COLO829 (cell line): Measurements from ENCODE around the gene RASA3.

Experiments used
- DNase-seq: peaks from one replicate; pipeline ENCODE4 v3.0.0; 2012; ENCODE audit warnings: low spot score

Gene RASA3

DNA sequence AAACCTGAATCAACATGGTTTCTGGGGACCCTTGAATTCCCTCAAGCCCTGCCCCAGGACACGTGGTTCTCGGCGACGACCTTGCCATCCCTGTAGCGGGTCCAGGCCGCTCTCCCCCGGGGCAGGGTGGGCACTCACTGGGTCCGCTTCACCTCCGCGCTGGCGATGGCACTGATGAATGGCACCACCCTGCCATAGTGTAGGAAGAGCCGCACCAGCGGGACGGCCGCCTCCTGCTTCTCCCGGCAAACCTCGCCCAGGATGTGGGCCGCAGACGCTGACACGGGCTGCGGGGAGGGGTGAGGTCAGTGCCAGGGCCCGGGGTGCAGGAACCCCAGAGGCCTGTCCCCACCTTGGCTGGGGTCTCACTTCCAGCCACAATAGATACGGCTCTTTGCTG, 114.5 kb downstream of the RASA3 start:
- no peak for DNase-seq

DNA sequence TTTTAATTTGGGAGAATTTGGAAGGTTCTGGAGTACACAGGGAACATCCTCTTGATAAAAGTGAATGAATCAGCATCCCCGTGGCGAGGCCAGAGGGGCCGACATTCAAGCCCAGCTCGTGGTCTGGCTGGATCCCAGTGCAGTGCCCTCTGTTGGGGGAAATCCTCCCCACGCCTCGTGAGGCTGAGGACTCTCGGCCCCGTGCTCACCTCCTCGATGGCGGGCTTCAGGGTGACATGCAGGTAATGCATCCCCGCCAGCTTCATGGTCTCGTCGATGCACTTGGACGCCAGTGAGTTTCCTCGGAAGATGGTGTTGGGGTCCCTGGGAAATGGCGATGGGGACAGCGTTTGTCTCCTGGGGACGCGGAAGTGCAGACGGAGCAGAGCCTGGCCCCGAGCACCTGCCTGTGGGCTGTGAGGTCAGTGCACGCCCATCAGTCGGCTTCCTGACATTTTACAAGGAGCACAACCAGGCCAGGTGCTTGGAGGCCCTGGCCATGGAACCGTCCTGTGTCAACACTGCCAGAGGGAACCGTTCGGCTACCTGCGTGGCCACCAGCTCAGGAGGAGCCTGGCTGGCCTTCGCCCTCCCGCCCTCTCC, 115.3 kb downstream of the RASA3 start:
- DNase-seq, result no peak

DNA sequence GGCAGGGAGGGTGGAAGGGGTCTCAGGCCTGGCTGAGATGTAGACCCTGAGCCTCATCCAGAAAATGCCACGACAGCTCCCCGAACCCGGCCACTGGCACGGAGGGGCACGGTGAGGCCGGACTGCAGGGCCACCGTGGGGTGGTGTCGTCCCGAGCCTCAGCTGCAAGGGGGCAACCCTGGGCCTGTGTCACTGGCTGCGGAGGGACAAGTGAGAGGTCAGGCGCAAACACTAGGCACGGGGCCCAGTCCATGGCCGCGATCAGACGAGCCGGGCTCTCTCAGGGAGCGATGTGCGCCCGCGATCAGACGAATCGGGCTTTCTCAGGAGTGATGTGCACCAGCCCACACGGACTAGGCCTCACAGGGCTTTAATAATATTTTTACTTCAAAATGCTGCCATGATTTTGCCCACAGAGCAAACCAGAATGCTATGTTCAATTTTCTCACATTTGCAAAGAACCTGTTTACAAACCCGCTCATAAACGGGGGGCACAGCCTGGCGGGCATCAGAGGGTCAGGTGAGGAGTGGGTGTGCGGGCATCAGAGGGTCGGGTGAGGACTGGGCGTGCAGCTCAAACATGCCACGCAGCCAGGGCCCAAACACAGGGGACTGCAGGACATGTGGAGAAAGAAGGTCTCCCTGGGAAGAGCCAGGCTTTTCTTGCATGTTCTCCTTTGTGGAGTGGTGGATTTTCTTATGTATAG, 115.9 kb downstream of the RASA3 start:
- no peak for DNase-seq

DNA sequence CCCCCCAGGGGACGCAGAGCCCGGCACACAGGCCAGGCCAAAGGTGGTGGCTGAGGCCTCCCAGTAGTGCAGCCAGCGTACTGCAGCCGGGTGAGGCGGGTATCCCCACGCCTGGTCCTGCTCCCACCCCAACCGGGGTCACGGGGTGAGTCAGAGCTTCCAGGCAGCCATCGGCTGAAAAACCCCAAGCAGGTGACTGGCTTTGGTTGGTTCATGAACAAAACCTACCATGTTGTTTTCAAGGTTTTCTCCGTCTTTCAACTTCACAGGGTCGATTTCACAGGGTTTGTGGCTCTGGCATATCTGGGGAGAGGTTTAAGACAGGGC, 116.5 kb downstream of the RASA3 start:
- no peak for DNase-seq

DNA sequence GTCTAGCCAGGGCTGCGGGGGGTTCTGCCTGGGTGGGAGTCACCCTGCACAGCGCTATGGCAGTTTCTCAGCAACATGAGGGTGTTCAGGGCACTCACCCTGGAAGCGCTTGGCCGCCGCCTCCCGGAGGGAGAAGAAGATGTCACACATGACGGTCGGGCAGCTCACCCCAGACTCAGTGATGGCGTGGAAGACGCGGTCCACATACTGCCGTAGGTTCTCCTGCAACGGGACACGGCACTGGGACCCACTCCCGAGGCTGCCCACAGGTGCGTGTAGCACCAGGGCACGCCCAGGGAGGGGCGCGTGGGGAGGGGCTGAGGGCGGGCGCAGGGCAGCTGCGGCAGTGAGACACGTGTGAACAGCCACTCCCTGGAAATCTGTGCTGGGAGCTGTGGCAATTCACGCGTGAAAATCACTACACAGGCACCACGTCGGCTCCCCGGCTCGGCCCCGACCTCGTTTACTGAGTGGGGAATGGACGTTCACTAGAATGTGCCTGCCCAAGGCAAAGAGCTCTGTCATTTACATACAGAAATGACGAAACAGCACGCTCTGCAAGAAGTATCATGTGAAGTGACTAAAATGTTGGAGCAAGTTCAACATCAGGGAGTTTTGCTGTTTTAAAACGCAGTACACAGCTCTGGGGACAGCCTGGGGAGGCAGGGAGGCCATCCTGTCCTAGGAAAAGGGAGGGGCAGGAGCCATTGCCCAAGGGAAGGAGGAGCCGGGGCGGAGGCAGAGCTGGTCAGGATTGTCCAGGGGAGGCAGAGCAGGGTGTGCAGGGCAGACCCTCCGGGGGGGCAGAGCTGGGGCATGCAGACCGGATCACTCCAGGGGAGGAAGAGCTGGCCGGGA, 117.1 kb downstream of the RASA3 start:
- no peak for DNase-seq

DNA sequence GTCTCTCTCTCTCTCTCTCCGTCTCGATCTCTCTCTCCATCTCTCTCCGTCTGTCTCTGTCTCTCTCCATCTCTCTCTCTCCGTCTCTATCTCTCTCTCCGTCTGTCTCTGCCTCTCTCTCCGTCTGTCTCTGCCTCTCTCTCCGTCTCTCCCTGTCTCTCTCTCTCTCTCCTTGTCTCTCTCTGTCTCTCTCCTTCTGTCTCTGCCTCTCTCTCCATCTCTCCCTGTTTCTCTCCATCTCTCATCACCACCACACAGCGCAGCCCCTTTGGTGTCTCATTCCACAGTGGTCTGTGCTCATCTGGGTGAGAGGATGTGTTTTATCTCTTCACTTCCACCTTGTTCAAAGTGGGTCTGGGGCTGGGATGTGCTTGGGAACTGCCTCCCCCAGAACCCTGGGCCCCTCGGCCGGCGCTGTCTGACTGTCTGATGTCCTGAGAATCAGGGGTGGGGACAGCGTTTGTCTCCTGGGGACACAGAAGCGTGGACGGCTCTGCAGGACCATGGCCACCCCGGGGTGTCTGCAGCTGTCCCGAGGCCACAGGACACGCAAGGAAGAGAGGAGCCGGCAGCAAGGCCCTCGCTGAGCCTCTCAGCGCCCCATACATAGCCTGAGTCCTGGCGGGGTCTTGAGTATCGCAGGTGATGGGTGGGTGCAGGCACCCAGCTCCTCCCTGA, 118.3 kb downstream of the RASA3 start:
- DNase-seq, result no peak

DNA sequence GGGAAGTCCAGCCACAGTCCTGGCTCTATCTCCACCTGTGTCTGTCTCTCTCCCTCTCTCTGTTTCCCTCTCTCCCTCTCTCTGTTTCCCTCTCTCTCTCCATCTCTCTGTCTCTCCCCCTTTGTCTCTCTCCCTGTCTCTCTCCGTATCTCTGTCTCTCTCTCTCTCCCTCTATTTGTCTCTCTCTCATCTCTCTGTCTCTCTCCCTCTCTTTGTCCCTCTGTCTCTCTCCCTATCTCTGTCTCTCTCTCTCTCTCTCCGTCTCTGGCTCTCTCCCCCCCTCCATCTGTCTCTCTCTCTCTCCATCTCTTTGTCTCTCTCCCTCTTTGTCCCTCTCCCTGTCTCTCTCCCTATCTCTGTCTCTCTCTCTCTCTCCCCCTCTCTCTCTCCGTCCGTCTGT, 119.1 kb downstream of the RASA3 start:
- no peak for DNase-seq

DNA sequence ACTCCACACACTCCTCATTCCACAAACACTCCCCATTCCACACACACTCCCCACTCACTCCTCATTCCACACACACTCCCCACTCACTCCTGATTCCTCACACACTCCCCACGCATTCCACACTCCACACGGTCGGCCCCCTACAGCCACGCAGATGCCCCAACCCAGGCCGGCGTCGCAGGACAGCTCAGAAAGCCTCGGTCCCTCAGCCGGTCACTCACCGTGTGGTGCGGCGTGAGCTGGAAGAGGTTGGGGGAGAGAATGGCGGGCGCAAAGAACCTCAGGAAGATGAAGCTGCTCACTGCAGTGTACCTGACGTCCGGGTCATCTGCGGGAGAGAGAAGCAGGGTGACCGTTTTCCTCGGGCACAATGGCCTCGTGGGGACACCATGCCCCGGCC, 119.5 kb downstream of the RASA3 start:
- DNase-seq, result no peak

DNA sequence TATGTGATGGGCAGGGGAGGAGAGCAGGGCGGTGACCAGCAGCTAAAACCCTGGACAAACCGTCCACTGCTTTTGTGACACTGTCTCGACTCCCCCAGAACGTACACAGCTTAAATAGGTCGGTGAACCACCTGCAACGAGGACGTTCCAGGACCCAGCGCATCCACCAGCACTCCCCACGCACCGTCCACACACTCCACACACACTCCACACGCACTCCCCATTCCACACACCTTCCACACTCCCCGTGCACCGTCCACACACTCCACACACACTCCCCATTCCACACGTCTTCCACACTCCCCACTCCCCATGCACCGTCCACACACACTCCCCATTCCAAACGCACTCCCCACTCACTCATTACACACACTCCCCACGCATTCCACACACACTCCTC, 120.3 kb downstream of the RASA3 start:
- no peak for DNase-seq

DNA sequence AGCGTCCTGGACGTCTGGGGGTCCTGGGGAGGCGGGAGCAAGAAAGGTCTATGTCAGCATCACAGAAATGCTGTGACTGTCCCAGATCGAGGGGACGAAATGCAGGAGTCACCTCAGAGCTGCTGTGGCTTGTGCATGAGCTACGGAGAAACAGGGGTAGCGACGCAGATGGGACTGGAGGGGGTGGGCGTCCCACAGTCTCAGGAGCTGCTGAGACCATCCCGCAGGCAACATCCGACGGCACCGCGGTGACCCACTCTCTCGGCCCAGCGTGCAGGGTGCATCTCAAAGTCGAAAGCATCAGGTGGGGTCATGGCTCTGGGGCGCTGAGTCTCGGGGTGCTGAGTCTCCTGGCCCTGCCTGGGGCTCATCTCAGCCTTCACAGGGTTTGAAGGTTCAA, 121.2 kb downstream of the RASA3 start:
- no peak for DNase-seq

DNA sequence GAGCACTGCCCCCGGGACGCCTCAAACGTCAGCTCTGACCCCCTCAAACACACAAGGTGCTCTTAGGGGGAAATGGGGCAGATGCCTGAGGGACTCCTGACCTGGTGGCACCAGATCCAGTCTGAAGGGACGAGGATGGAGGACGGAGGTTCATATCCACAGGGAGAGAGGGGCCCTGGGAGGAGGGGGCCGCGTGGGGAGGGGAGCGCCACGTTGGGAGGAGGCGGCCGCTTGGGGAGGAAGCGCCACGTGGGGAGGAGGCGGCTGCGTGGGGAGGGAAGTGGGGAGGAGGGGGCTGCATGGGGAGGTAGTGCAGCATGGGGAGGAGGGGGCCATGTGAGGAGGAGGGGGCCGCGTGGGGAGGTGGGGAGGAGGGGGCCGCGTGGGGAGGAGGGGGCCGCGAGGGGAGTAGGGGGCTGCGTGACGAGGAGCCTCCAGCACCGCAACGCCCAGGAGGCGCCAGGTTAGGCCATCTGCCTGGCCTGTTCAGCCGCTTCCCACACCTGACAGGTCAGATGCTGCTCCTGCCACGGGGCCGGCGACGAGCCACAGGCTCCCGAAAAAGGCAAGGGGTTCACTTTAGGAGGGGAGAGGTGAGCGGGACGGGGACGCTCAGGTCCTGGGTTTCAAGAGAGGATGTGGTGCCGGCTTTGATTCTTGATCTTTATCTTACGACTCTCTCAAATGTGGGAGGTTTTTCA, 121.9 kb downstream of the RASA3 start:
- no peak for DNase-seq

DNA sequence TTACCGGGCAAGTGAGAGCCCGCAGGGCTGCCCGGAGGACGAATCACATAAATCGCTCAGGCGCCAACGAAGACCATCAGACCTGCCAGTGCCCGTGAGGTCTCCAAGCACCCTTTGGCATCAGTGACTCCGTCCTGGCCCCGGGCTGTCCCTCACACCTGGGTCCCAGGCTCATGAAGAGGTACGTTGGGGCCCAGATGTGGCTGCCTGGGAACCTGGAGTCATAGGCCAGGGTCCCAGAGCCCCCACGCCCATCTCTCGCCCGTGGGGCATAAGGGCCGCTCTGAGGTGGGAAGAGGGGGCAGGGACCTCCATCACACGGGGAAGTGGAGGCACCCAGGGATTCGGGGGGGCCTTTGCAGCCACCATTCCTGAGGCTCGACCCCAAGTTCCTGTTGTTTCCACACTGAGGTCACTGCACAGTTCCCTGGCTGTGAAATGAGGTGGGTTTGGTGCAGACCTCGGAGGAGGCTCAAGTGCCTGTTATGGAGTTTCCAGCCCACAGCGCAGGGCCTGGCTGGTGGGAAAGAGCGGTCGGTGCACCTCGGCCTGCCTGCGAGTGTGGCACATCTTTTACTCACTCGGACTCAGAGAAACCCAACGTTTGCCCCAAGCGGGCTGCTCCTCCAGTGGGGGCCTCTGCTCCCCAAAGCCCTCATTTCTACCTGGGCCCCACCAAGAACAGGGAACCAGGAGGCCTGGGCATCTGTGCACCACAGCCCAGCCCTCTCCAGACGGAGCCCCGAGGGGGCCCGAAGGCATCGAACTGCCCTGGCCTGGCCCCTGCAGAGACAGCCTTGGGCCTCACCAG, 122.6 kb downstream of the RASA3 start:
- DNase-seq, result no peak

DNA sequence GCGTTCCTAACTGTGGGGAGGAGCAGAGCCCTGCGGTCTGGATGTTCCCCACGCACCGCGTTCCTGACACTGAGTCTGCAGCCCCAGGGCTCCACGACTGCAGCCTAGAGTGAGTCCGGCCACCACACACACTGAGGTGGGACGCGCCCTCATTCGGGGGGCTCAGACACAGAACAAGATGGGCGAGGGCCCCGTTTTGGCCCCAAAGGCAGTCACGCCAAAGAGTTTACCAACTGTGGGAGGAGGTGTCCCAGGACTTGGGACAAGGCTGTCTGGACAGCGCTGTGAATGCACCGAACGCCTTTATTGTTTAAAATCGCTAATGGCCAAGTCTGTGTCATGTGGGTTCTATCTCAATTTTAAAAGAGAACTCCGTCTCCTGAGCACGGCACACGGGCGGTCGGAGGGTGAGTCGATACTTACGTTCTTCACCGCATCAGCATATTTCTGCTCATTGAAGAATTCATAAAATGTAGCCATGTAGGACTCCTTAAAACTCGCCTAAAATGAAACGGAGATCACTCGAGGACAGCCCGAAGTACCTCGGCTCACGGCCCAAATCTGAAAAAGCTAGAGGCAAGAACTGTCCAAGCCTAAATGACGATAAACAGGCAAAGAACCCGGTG, 123.3 kb downstream of the RASA3 start:
- no peak for DNase-seq

DNA sequence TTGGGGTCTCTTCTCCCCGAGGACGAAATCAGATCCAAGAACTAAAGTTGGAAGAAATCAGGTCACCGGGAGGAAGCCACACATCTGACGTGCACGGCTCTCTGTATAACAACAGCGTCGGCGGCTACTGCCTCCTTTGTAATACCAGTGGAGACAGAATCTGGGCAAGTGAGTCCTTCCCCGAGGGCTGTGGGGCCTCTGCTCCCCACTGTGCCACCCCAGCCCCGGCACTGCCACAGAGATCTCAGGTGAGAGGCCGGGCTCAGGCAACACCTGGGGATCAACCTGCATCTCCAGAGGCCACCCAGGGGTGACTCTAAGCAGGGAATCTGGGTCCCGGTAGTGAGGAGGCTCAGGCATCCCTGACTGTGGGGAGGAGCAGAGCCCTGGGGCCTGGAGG, 124.9 kb downstream of the RASA3 start:
- DNase-seq, result no peak

DNA sequence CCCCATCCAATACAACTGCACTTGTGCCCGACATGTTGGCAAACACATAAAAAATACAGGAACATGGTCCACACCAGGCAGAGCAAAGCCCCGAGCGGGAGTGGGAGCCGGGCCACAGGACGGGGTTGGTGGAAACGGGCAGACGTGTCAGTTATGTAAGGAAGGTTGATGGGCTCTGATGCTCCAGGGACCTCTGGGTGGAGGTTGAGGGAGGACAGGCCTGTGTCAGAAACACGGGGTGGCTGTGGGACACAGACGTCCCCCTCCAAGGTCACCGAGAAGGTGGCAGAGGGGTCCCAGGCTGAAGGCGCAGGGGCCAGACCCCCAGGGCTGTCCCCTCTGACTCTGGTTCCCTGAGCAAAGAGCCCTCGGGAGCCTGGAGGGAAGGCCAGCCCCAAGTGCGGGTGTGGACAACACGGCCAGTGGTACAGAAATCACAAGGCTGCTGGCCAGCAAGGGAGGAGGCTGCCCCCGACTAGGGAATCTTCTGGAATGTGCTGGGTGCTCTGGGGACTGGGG, 127.2 kb downstream of the RASA3 start:
- no peak for DNase-seq

DNA sequence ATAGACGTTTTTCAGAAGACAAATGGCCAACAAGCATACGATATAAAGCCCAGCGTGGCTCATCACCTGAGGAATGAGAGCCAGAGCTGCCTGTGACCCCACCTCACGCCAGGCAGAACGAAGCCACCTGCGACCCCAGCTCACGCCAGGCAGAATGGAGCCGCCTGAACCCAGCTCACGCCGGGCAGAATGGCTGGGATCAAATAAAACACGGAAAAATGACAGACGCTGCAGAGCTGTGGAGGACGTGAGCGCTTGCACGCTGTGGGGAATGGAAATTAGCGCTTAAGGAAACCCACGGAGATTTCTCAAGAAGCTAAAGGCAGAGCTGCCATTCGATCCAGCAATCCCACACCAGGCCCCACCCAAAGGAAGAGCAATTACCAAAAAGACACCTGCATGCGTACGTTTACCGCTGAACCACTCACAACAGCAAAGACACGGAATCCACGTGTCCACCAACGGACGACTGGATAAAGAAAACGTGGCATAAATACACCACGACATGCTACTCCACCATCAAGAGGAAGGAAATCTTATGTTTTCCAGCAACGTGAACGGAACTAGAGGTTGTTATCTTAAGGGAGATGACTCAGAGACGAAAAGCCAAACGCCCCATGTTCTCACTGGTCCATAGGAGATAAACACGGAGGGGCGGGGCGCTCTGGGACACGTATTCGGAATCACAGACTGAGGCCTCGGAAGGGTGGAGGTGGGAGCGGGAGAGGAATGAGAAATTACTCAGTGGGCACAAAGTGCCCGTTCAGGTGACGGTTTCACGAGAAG, 127.8 kb downstream of the RASA3 start:
- no peak for DNase-seq

DNA sequence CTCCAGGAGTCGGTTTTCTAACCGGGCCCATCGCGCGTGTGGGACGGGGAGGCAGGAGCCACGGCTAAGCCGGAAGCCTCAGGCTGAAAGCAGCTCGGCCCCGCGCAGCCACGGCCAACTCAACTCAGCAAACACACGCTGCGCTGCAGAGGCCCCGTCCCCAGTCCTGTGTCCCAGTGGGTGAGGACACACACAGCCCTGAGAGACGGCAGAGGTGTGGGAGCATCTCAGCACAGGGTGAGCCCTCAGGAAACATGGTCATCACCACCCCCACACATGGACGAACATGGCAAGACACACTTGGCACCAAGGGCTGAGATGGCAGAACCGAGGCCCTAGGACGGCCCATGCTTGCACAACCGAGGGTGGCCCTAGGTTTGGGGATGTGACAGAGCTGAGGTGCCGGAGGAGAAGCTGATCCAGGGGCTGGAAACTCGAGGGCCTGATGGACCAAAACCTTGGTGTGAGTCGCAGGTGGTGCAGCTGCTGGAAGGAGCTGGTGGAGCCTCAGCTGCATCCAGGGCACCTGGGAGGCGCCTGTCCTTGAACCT, 129.6 kb downstream of the RASA3 start:
- DNase-seq, result no peak

DNA sequence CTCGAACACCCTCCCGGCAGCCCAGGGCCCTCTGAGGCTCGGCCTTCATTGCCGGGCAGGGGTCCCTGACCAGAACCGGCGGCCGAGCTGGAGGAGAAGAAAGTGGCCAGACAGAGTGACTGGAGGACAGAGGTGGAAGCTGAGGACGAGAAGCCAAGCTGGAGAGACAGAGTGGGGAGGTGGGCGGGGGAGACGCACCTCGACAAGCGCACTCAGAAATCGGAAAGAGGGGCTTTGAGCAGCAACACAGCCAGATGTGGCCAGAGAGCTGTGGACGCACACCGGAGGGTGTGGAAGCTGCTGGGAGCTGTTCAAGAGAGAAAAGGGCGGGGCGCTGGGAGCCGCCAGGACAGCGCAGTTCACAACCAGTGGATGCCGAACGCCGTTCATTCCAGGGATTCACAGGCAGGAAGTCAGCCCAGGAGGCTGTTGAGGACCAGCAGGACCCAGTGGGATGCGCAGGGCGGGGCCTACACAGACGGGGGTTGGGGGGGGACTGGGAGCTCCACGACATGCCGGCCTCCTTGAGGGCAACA, 130.3 kb downstream of the RASA3 start:
- DNase-seq, result no peak

DNA sequence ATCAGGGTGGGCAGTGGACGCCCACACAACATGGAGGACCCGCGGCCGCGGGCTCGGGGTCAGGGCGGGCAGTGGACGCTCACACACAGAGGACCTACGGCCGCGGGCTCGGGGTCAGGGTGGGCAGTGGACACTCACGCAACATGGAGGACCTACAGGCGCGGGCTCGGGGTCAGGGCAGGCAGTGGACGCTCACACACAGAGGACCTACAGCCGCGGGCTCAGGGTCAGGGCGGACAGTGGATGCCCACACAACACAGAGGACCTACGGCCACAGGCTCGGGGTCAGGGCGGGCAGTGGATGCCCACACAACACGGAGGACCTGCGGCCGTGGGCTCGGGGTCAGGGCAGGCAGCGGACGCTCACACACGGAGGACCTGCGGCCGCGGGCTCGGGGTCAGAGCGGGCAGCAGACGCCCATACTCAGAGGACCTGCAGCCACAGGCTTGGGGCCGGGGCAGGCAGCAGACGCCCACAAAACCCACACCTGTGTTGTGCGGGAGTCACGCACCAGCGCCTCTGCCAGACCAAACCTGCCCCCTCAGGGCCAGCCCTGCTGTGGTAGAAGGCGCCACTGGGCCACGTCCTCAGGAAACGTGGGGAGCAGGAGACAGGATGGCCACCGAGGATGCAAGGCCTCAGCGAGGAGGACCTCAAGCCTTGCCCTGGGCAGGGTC, 131.0 kb downstream of the RASA3 start:
- DNase-seq, result no peak
